ENCODE measurements around the gene RIPOR3.
A peak's percentile ranks its signal among the peaks of the same experiment; 100 is the strongest.
"Not testable (repeated sequence)": the region's sequence is repeated elsewhere in the genome, so short reads cannot be mapped to it uniquely, and the experiment has no call there.

The RIPOR3 gene

GRCh38 chr20:50569864-50570836 is 121.2 kb downstream of the RIPOR3 start:
- peak; percentile 41 to 44 for DNase-seq

- not testable (repeated sequence) for DNase-seq
Observed at GRCh38 chr20:50569487-50569863, 121.9 kb downstream of the RIPOR3 start.

DNA sequence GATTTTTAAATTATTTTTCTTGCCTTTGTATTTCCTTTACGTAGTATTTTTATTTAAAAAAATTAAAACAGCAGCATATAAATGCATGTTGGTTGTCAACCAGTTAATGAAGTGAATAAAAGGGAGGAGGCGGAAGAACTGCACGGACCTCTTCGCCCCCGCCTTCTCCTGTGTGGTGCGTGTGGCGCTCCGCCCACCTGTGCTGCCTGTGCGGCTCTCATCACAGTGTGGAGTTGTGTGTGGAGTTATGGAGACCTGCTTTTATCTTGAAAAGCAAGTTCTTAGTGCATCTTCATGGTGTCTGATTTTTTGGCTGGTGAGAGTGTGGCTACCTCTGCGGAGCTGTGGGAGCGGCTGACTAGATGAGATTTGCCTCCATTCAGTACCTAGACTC is 122.8 kb downstream of the RIPOR3 start:
- DNase-seq = no peak

DNA sequence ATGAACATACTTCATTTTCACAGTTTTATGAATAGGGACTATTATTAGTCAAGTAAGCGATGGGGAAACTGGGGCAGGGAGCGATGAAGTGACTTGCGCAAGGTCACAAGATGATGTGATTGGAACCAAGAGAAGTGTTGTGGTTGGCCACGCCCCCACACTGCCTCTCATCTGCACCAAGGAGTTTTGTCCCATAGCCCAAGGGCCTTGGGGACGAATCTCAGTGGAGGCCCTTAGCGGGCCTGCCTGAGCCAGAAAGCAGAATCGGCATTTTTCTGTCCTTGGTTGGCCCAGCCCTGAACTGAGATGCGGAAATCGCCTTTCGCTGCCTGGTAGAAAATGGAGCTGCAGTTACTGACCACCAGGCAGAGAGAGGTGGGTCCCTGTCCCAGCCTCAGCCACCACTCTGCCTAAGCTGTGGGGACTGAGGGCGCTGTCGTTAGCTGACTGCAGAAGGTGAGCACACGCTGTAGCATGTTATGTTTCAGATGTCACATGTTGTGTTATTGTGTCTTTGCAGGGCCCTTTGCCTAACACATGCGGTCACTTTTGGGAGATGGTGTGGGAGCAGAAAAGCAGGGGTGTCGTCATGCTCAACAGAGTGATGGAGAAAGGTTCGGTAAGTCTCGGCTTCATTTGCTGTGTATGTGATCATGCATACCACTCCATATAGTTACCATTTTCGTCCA is 123.3 kb downstream of the RIPOR3 start:
- DNase-seq = no peak

- no peak for DNase-seq
Observed at GRCh38 chr20:50565871-50566270, 125.5 kb downstream of the RIPOR3 start.

DNA sequence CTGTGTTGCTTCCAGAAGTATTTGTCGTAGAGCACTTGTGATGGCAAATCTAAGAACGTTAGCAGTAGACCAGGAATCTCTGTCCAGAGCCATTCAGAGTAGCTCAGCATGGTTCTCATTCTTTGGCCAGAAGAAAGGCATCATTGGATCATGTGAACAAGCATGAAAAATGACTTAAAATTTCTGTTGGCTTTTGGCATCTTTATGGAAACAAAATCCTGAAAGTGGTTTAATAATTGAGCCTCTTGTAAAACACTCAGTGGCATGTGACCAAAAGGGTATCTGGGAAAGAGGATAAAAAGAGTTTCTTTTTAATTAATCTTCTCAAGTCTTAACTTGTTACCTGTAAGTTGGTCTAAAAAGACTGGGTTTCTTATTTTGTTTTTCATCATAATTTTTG is 126.0 kb downstream of the RIPOR3 start:
- DNase-seq = no peak

GRCh38 chr20:50563133-50563944 is 128.0 kb downstream of the RIPOR3 start:
- DNase-seq = no peak

GRCh38 chr20:50562262-50562701 is 129.1 kb downstream of the RIPOR3 start:
- DNase-seq = no peak

DNA sequence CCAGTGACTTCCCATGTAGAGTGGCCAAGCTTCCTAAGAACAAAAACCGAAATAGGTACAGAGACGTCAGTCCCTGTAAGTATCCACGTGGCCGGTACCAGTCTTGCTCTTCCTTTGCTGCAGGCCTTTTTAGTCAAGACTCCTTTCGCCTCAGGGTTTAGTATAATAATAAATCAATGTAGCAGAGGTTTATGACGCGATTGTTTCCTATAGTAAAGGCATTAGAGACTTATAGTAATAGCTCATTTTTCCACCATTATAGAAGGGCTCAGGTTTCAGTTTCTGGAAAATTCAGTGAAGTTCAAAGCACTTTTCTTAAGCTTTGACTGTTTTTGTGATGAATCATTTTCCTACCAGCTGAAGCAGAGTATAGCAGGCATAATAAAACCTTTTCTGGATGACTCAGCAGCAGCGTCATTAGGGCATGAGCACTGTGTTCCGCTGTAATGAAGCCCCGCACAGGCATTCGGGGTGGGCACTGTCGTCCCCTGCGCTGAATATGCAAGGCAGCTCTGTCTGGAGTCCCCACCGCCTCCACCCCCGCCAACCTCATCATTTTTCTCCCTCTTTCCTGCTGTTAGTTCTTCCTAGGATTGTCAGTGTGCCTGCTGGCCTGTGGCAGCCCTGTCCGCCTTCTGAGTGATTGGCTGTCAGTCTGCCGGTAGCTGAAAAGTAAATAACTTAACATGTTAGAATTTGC is 129.8 kb downstream of the RIPOR3 start:
- no peak for DNase-seq

- DNase-seq = no peak
Observed at GRCh38 chr20:50560867-50561266, 130.5 kb downstream of the RIPOR3 start.

DNA sequence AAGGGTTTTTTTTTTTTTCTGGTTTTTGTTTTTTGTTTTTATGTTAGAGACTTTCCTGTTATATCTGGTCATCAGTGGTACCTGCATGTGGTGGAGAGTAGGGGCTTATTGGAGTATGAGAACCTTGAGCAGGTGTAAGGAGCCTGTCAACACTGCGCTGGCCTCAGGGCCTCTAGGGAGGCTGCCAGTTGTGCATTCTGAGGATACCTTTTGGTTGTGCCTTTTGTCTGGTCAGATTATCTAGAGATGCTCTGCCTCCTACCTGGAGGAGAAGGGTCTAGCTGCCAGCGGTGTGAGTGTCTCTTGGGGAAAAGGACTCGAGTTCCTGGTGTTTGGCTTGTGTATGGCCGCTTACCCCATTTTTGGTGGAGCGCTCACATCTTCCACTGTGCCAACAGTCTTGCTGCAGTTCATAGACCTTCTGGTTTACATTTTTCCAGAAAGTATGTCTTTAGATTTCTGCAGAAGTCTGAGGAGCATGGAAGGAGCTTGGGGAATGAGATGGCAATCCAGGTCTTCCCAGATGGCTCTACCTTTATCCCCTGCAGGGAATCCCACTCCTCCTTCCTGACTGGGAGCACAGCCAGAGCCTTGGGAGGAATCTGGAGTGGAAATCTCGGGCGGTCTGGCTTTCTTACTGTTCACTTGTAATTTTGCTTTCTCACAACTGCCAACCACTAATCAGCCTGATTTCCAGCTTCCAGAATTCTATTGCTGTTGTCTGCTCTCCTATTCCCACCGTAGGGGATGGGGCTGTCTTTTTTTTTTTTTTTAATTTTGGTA is 131.3 kb downstream of the RIPOR3 start:
- no peak for DNase-seq

DNA sequence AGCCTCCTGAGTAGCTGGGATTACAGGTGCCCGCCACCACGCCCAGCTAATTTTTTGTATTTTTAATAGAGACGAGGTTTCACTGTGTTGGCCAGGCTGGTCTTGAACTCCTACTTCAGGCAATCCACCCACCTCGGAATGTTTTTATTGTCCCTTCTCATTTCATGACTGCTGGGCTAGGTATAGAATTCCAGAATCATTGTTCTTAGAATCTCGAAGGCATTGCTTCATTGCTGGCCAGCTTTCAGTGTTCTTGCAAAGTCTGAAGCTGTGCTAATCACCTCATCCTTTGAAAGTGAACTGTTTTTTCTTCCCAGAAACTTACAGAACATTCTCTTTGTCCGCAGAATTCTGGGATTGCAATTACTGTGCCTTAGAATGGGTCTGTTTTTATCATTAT is 132.2 kb downstream of the RIPOR3 start:
- DNase-seq = no peak

DNA sequence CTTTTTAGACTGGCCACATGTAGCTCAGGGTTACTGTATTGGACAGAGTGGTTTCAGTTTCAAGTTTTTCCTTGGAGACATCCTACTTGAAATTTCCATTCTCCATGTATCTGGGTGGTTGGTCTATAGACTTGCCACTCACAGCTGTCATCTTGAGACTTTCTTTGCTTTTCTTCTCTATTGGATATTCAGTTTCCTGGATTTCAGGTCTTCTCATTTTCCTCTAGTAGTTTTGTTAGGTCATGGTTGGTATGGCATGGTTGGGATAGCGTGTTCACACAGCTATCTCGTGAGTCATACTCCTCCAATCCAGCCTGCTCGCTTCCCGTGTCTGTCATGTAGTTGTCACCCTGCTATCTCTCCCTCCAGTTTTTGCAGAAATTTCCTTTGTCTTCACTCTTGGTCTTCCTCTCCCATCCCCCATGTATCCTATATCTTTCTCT is 132.8 kb downstream of the RIPOR3 start:
- no peak for DNase-seq

GRCh38 chr20:50557549-50558134 is 133.7 kb downstream of the RIPOR3 start:
- no peak for DNase-seq

- DNase-seq = no peak
Observed at GRCh38 chr20:50555662-50556061, 135.7 kb downstream of the RIPOR3 start.

DNA sequence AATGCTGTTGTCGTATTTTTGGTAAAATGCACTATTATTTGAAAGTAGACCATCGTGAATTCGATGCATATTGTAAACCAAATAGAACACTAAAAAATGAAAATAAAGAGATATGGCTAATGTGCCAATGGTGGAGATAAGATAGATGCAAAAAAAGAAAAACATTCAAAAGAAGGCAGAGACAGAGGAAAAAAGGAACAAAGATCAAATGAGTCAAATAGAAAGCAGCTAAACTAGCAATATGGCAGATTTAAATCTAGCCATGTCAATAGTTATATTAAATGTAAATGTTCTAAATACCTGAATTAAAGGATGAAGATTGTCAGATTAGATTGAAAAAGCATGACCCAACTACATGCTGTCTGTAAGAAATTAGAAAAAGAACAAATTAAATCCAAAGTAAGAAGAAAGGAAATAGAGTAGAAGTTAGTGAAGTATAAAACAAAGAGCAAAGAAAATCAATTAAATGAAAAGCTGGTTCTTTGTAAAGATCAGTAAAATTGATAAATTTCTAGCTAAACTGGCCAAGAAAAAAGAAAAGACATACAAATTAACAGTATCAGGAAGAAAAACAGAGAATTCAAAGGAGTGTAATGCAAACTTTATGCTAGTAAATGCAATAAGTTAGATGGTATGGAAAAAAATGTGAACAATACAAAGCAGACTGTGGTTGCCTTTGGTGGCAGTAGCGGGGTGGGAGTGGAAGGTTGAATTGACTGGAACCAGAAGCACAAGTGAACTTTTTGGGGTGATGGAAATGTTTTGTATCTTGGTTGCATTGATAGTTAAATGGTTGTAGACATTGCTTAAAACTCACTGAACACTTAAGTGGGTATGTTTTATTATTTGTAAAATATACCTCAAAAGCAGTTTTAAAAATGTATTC is 136.4 kb downstream of the RIPOR3 start:
- no peak for DNase-seq

DNA sequence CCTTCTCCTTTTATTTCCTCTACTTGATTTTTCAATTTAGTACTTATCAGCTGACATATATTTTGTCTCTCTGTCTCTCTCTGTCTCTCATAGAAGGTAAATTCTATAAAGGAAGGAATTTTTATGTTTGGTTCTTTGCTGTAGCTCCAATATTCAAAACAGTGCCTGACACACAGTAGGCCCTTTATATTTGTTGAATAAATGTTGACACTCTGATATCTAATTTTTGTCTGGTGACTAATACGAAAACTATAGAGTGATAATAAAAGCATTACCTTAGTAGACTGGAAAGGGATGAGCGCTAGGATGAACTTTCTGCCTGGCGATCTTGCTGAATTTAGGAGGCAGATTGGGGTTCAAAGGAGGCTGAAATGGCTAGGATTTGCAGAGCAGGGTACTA is 138.4 kb downstream of the RIPOR3 start:
- no peak for DNase-seq

- DNase-seq = no peak
Observed at GRCh38 chr20:50551288-50551687, 140.1 kb downstream of the RIPOR3 start.

- no peak for DNase-seq
Observed at GRCh38 chr20:50550531-50550930, 140.8 kb downstream of the RIPOR3 start.

GRCh38 chr20:50548396-50548795 is 142.9 kb downstream of the RIPOR3 start:
- DNase-seq = no peak

Measured in CD4-positive, alpha-beta T cell treated with Interleukin-1 beta for 1 hour (primary cell).